AG08395 (cell line): Measurements from ENCODE around the gene KDM4F.

Source experiments
- DNase-seq: peaks from one replicate; pipeline ENCODE4 v3.0.0; 2012; ENCODE audit warnings: mixed read lengths, low spot score

Gene KDM4F

GRCh38 chr11:95065336-95065735 lies 16.1 kb downstream of the KDM4F start:
- no peak for DNase-seq

GRCh38 chr11:95066716-95067038 lies 17.5 kb downstream of the KDM4F start, which contains the start of gene SRSF8:
SRSF8 (plus strand) TSS chr11:95066919; CDS start chr11:95067227, 308 bp downstream.
- DNase-seq, result no peak

- DNase-seq, result peak; percentile 75
Observed at GRCh38 chr11:95067039-95067840, 18.0 kb downstream of the KDM4F start.

- peak; percentile 35 for DNase-seq
Observed at GRCh38 chr11:95067841-95068219, 18.6 kb downstream of the KDM4F start.

- peak; percentile 81 for DNase-seq
Observed at GRCh38 chr11:95068549-95068948, 19.3 kb downstream of the KDM4F start.

- no peak for DNase-seq
Observed at GRCh38 chr11:95070471-95070870, 21.2 kb downstream of the KDM4F start.

GRCh38 chr11:95072948-95073347 lies 23.7 kb downstream of the KDM4F start:
- DNase-seq, result no peak

GRCh38 chr11:95074792-95075563 lies 25.8 kb downstream of the KDM4F start:
- DNase-seq, result no peak

- no peak for DNase-seq
Observed at GRCh38 chr11:95076416-95076815, 27.2 kb downstream of the KDM4F start.

- no peak for DNase-seq
Observed at GRCh38 chr11:95076981-95077380, 27.8 kb downstream of the KDM4F start.

GRCh38 chr11:95078526-95078925 lies 29.3 kb downstream of the KDM4F start:
- no peak for DNase-seq

- DNase-seq, result no peak
Observed at GRCh38 chr11:95081010-95081409, 31.8 kb downstream of the KDM4F start.

- DNase-seq, result no peak
Observed at GRCh38 chr11:95081412-95081811, 32.2 kb downstream of the KDM4F start.

GRCh38 chr11:95082576-95083001 lies 33.4 kb downstream of the KDM4F start:
- DNase-seq, result no peak

GRCh38 chr11:95084509-95084908 lies 35.3 kb downstream of the KDM4F start:
- DNase-seq, result no peak

- no peak for DNase-seq
Observed at GRCh38 chr11:95085117-95085816, 36.0 kb downstream of the KDM4F start.

- no peak for DNase-seq
Observed at GRCh38 chr11:95086151-95086550, 36.9 kb downstream of the KDM4F start.

GRCh38 chr11:95086836-95087570 lies 37.8 kb downstream of the KDM4F start:
- no peak for DNase-seq

- no peak for DNase-seq
Observed at GRCh38 chr11:95088946-95089619, 39.9 kb downstream of the KDM4F start.

GRCh38 chr11:95089620-95090542 lies 40.7 kb downstream of the KDM4F start, which contains the start of gene ENDOD1:
ENDOD1 (plus strand) TSS chr11:95089846; CDS start chr11:95089928, 82 bp downstream.
- peak; percentile 92 for DNase-seq
